OCI-LY1 (cell line): Measurements from ENCODE around the gene CALY.

Source experiments
- H2AFZ ChIP-seq: fragments of 200-600 bp; sonication (generic), shearing (Covaris generic); 2 replicates; pipeline ENCODE4 v1.6.0; 2014; ENCODE audit warnings: antibody characterized with exemption, mild to moderate bottlenecking, low read length
- H3F3A ChIP-seq: fragments of 200-600 bp; sonication (generic), shearing (Covaris generic); 2 replicates; pipeline ENCODE4 v1.6.0; 2014; ENCODE audit warnings: mild to moderate bottlenecking, antibody characterized with exemption, low read length, moderate library complexity; ENCODE audit not compliant: insufficient read depth
- H3K27ac ChIP-seq: fragments of 200-600 bp; sonication (generic); 2 replicates; pipeline ENCODE4 v1.5.1; 2014; ENCODE audit warnings: low read length, mixed run types, mild to moderate bottlenecking, low read depth; ENCODE audit not compliant: poor library complexity, severe bottlenecking
- H3K27me3 ChIP-seq: fragments of 200-600 bp; sonication (generic); 2 replicates; pipeline ENCODE4 v1.6.0; 2014; ENCODE audit warnings: antibody characterized with exemption, mild to moderate bottlenecking, low read length, moderate library complexity; ENCODE audit not compliant: insufficient read depth
- H3K36me3 ChIP-seq: fragments of 200-600 bp; sonication (generic); 2 replicates; pipeline ENCODE4 v1.6.1; 2014; ENCODE audit warnings: mild to moderate bottlenecking, antibody characterized with exemption, low read length, moderate library complexity, mixed read lengths; ENCODE audit not compliant: insufficient read depth
- H3K4me1 ChIP-seq: fragments of 200-600 bp; sonication (generic); 2 replicates; pipeline ENCODE4 v1.5.1; 2014; ENCODE audit warnings: mild to moderate bottlenecking, low read length, moderate library complexity; ENCODE audit not compliant: insufficient read depth, severe bottlenecking
- H3K4me2 ChIP-seq: fragments of 200-600 bp; sonication (generic), shearing (Covaris generic); 2 replicates; pipeline ENCODE4 v1.6.1; 2014; ENCODE audit warnings: low read length
- H3K4me3 ChIP-seq: fragments of 200-600 bp; sonication (generic); 2 replicates; pipeline ENCODE4 v1.5.1; 2014; ENCODE audit warnings: low read length, low read depth, mild to moderate bottlenecking, mixed read lengths; ENCODE audit not compliant: poor library complexity, severe bottlenecking
- H3K79me2 ChIP-seq: fragments of 200-600 bp; shearing (Covaris generic); 2 replicates; pipeline ENCODE4 v1.6.1; 2016; ENCODE audit warnings: mixed run types, low read length, mixed read lengths; ENCODE audit not compliant: insufficient read depth
- H3K9ac ChIP-seq: fragments of 200-600 bp; sonication (generic), shearing (Covaris generic); 2 replicates; pipeline ENCODE4 v1.6.1; 2014; ENCODE audit warnings: mild to moderate bottlenecking, low read length, mixed read lengths
- H3K9me2 ChIP-seq: fragments of 200-600 bp; sonication (generic), shearing (Covaris generic); 2 replicates; pipeline ENCODE4 v1.6.1; 2014; ENCODE audit warnings: low read depth, mild to moderate bottlenecking, low read length, mixed read lengths
- H3K9me3 ChIP-seq: fragments of 200-600 bp; shearing (Covaris generic); 2 replicates; pipeline ENCODE4 v1.6.1; 2014; ENCODE audit warnings: low read length, mixed read lengths
- H4K20me1 ChIP-seq: fragments of 200-600 bp; sonication (generic), shearing (Covaris generic); 2 replicates; pipeline ENCODE4 v1.6.0; 2016; ENCODE audit warnings: mild to moderate bottlenecking, low read length; ENCODE audit not compliant: insufficient read depth
- CTCF ChIP-seq: fragments of 200-600 bp; sonication (generic), shearing (Covaris generic); IDR thresholded peaks from 2 replicates; pipeline ENCODE4 v1.5.1; 2017; ENCODE audit warnings: mild to moderate bottlenecking, antibody characterized with exemption, low read length, moderate library complexity, mixed read lengths
- EZH2 ChIP-seq: fragments of 200-600 bp; sonication (generic), shearing (Covaris generic); IDR thresholded peaks from 2 replicates; pipeline ENCODE4 v1.8.0; 2017; ENCODE audit warnings: borderline replicate concordance, mixed run types, mild to moderate bottlenecking, antibody characterized with exemption, low read length, moderate library complexity, mixed read lengths

Gene CALY

DNA sequence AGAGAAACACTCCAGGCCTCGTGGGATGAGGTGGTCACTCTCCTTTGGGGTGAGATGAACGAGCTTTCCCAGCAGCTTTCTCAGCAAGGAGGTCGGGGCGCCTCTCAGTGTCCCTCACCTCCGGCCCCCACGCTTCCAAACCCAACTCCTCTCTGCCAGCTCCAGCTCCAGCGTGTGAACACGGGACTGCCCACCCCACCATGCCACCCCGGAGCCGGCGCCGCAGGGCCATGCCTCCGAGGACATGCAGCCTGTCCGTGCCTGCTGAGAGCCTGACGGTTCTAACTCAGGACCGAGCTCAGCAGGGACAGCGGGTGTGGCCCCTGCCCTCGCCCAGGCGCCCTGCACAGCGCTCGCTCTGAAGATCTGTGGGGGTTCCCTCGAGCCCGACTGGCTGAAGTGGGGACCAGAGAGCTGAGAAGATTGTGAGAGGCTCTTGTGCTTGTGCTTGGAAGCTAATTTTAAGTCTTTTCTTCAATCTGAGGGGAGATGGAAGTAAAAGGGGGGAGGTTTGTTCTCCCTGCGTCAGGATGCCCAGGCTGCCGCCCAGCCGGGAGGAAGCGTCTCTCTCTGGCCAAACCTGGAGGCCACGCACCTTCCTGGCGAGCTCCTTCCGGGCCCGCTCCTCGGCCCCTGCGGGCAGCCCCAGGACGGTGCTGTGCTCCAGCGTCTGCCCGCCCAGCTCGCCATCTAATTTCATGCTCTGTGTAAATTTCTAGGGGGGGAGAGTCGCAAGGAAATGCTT lies 54.9 kb downstream of the CALY start:
- no peaks in the 10 kb centered on the region for H4K20me1 ChIP-seq
- no peaks in the 10 kb centered on the region for H3K27me3 ChIP-seq
- H3K9ac ChIP-seq = no peak overlapping the region
- H3K4me3 ChIP-seq = no peak overlapping the region
- no peak overlapping the region for H2AFZ ChIP-seq
- no peak overlapping the region for H3K27ac ChIP-seq
- H3K9me2 ChIP-seq = no peaks in the 10 kb centered on the region
- H3K4me2 ChIP-seq = no peak overlapping the region
- H3K4me1 ChIP-seq = peaks cover 7% of the 10 kb centered on the region
- peaks cover 57% of the 10 kb centered on the region for H3K36me3 ChIP-seq
- TF ChIP-seq CTCF (no peak), EZH2 (no peak)
- no peaks in the 10 kb centered on the region for H3F3A ChIP-seq
- no peaks in the 10 kb centered on the region for H3K79me2 ChIP-seq
- H3K9me3 ChIP-seq = no peaks in the 10 kb centered on the region

GRCh38 chr10:133281084-133281483 lies 55.6 kb downstream of the CALY start:
- Histone ChIP-seq H3K9me2 (no peaks in the 10 kb centered on the region), H3K79me2 (no peaks in the 10 kb centered on the region), H3K4me2 (no peak overlapping the region), H3K27ac (no peak overlapping the region), H3K4me3 (no peak overlapping the region), H4K20me1 (no peaks in the 10 kb centered on the region), H3K36me3 (peaks cover 50% of the 10 kb centered on the region), H2AFZ (no peak overlapping the region), H3K4me1 (peaks cover 7% of the 10 kb centered on the region), H3K9ac (no peak overlapping the region), H3K9me3 (no peaks in the 10 kb centered on the region), H3F3A (no peaks in the 10 kb centered on the region), H3K27me3 (no peaks in the 10 kb centered on the region)
- TF ChIP-seq CTCF (no peak), EZH2 (no peak)

DNA sequence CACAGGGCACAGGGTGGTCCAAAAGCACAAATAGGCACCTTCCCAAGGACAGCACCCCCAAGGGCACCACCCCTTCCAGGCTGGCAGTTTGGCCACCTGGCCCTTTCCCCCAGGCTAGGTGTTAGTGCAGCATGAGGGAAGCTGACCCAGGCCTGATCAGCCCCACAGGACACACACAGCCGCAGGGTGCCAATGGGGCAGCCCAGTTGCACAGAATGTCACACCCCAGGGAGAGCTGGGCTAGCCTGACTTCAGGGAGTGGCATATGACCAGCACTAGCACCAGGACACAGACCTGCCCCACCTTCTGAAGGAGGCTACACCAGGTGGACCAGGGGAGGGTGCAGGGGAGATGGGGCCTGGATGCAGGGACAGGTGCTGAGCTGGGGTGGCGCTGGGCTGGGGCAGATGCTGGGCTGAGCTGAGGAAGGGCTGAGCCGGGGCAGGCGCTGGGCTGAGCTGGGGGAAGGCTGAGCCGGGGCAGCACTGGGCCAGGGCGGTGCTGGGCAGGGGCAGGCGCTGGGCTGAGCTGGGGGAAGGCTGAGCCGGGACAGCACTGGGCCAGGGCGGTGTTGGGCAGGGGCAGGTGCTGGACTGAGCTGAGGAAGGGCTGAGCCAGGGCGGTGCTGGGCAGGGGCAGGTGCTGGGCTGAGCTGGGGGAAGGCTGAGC lies 56.2 kb downstream of the CALY start:
- H3K4me1 ChIP-seq = peaks cover 7% of the 10 kb centered on the region
- no peaks in the 10 kb centered on the region for H3F3A ChIP-seq
- H4K20me1 ChIP-seq = no peaks in the 10 kb centered on the region
- TF ChIP-seq EZH2 (no peak), CTCF (no peak)
- H3K27ac ChIP-seq = no peak overlapping the region
- H3K9ac ChIP-seq = no peak overlapping the region
- H3K4me3 ChIP-seq = no peak overlapping the region
- no peak overlapping the region for H2AFZ ChIP-seq
- H3K9me2 ChIP-seq = no peaks in the 10 kb centered on the region
- H3K36me3 ChIP-seq = peaks cover 45% of the 10 kb centered on the region
- no peaks in the 10 kb centered on the region for H3K27me3 ChIP-seq
- H3K4me2 ChIP-seq = no peak overlapping the region
- H3K9me3 ChIP-seq = no peaks in the 10 kb centered on the region
- no peaks in the 10 kb centered on the region for H3K79me2 ChIP-seq
